HG02885 (cell line): ENCODE results near the gene OR10A2.
A peak's percentile ranks its signal among the peaks of the same experiment; 100 is the strongest.
"Not testable (repeated sequence)": the region's sequence is repeated elsewhere in the genome, so short reads cannot be mapped to it uniquely, and the experiment has no call there.

Experiments used
- ATAC-seq: cut with Tn5 transposase; IDR thresholded peaks from one replicate; pipeline ENCODE4 v1.9.1; 2021; ENCODE audit warnings: mild to moderate bottlenecking; ENCODE audit not compliant: unreplicated experiment, poor library complexity

Gene OR10A2

GRCh38 chr11:6862961-6863360 is at the start of gene OR10A2:
Gene OR10A2, plus strand, starts transcription at chr11:6863057. Its CDS starts 6,698 bp downstream, at chr11:6869755.
- no peak for ATAC-seq

- no peak for ATAC-seq
Measured at GRCh38 chr11:6813656-6814055, 49.2 kb upstream of the OR10A2 start.

- no peak for ATAC-seq
Measured at GRCh38 chr11:6817694-6818093, 45.2 kb upstream of the OR10A2 start.

GRCh38 chr11:6818967-6819366 is 43.9 kb upstream of the OR10A2 start:
- no peak for ATAC-seq

- ATAC-seq, result no peak
Measured at GRCh38 chr11:6824136-6824823, 38.6 kb upstream of the OR10A2 start.

- ATAC-seq, result no peak
Measured at GRCh38 chr11:6825231-6825744, 37.6 kb upstream of the OR10A2 start.

- ATAC-seq, result no peak
Measured at GRCh38 chr11:6828103-6828502, 34.8 kb upstream of the OR10A2 start.

- ATAC-seq, result no peak
Measured at GRCh38 chr11:6833356-6833755, 29.5 kb upstream of the OR10A2 start.

- no peak for ATAC-seq
Measured at GRCh38 chr11:6834021-6834420, 28.8 kb upstream of the OR10A2 start.

- no peak for ATAC-seq
Measured at GRCh38 chr11:6841694-6842093, 21.2 kb upstream of the OR10A2 start.

- ATAC-seq, result no peak
Measured at GRCh38 chr11:6843670-6844069, 19.2 kb upstream of the OR10A2 start.

- no peak for ATAC-seq
Measured at GRCh38 chr11:6844356-6844755, 18.5 kb upstream of the OR10A2 start.

GRCh38 chr11:6845383-6845782 is 17.5 kb upstream of the OR10A2 start, which contains the start of gene OR10A5:
Gene OR10A5, plus strand, starts transcription at chr11:6845683. Its CDS starts 0 bp downstream, at chr11:6845683.
- no peak for ATAC-seq

GRCh38 chr11:6850526-6850925 is 12.3 kb upstream of the OR10A2 start:
- no peak for ATAC-seq

- ATAC-seq, result not testable (repeated sequence)
Measured at GRCh38 chr11:6854801-6855200, 8.1 kb upstream of the OR10A2 start.

GRCh38 chr11:6855971-6856541 is 6.8 kb upstream of the OR10A2 start:
- no peak for ATAC-seq

GRCh38 chr11:6856871-6857270 is 6.0 kb upstream of the OR10A2 start:
- ATAC-seq, result peak; percentile 90

- ATAC-seq, result no peak
Measured at GRCh38 chr11:6864438-6864837, 1.6 kb downstream of the OR10A2 start.

GRCh38 chr11:6871278-6871677 is 8.4 kb downstream of the OR10A2 start:
- ATAC-seq, result no peak

- ATAC-seq, result no peak
Measured at GRCh38 chr11:6875761-6876160, 12.9 kb downstream of the OR10A2 start.

GRCh38 chr11:6876325-6876724 is 13.5 kb downstream of the OR10A2 start, which contains the start of gene OR10A4:
Gene OR10A4, plus strand, starts transcription at chr11:6876625. Its CDS starts 23 bp downstream, at chr11:6876648.
- ATAC-seq, result no peak

GRCh38 chr11:6876914-6877313 is 14.1 kb downstream of the OR10A2 start:
- no peak for ATAC-seq
